NCI-H2107 (cell line): ENCODE results near the gene CTIF.
"Not testable (repeated sequence)": the region's sequence is repeated elsewhere in the genome, so short reads cannot be mapped to it uniquely, and the experiment has no call there.

Experiments
- DNase-seq: peaks from one replicate; lab custom pipeline; 2025; lab: John Stamatoyannopoulos, UW

CTIF gene

GRCh38 chr18:48803951-48804855 lies 265.4 kb downstream of the CTIF start:
- DNase-seq: no peak

GRCh38 chr18:48804856-48805610 lies 266.2 kb downstream of the CTIF start:
- no peak for DNase-seq

GRCh38 chr18:48805826-48806535 lies 267.1 kb downstream of the CTIF start:
- DNase-seq: no peak

- DNase-seq: no peak
Measured at GRCh38 chr18:48806551-48807261, 267.9 kb downstream of the CTIF start.

GRCh38 chr18:48808476-48808875 lies 269.6 kb downstream of the CTIF start:
- no peak for DNase-seq

GRCh38 chr18:48809365-48809764 lies 270.5 kb downstream of the CTIF start:
- no peak for DNase-seq

- DNase-seq: no peak
Measured at GRCh38 chr18:48810805-48811204, 272.0 kb downstream of the CTIF start.

GRCh38 chr18:48811401-48811800 lies 272.6 kb downstream of the CTIF start:
- DNase-seq: no peak

- not testable (repeated sequence) for DNase-seq
Measured at GRCh38 chr18:48811977-48812451, 273.2 kb downstream of the CTIF start.

- DNase-seq: no peak
Measured at GRCh38 chr18:48813321-48813720, 274.5 kb downstream of the CTIF start.

GRCh38 chr18:48813833-48814489 lies 275.1 kb downstream of the CTIF start:
- DNase-seq: no peak

- no peak for DNase-seq
Measured at GRCh38 chr18:48814490-48815178, 275.8 kb downstream of the CTIF start.

- no peak for DNase-seq
Measured at GRCh38 chr18:48815179-48815515, 276.3 kb downstream of the CTIF start.

GRCh38 chr18:48815581-48816324 lies 276.9 kb downstream of the CTIF start:
- no peak for DNase-seq

- DNase-seq: no peak
Measured at GRCh38 chr18:48816554-48816953, 277.7 kb downstream of the CTIF start.

GRCh38 chr18:48817021-48817461 lies 278.2 kb downstream of the CTIF start:
- no peak for DNase-seq

- no peak for DNase-seq
Measured at GRCh38 chr18:48818329-48819254, 279.8 kb downstream of the CTIF start.

GRCh38 chr18:48819276-48819675 lies 280.4 kb downstream of the CTIF start:
- DNase-seq: no peak
